ENCODE measurements around the gene SIPA1L2. TPM values are rescaled to one million over a fixed set of nuclear protein-coding genes. Genes with fewer than 3 reads are reported as not detected.

The SIPA1L2 gene
- total and polyA plus RNA-seq, 2 experiments from 2014 or later = 4.1 to 17.0 TPM

GRCh38 chr1:232664844-232665777 lies 35.2 kb upstream of the SIPA1L2 start:
- H3K27me3 Mint-ChIP-seq (ENCODE audit: insufficient read depth, low read depth, poor library complexity) = peaks cover 6% of the 10 kb centered on the region
- Histone ChIP-seq H3K4me1 (ENCODE audit: insufficient read depth) (no peaks in the 10 kb centered on the region), H3F3A (replicated peaks; ENCODE audit: low read depth) (no peaks in the 10 kb centered on the region), H3K9me2 (ENCODE audit: insufficient read depth) (peaks cover 4% of the 10 kb centered on the region; the same call in 1 of the 2 replicates), H3K79me2 (replicated peaks; ENCODE audit: insufficient read depth) (no peaks in the 10 kb centered on the region), H3K4me3 (no peak overlapping the region), H2AFZ (no peak overlapping the region), H3K4me2 (no peak overlapping the region), H3K36me3 (ENCODE audit: insufficient read depth) (no peaks in the 10 kb centered on the region), H3K27ac (ENCODE audit: low read depth) (no peak overlapping the region), H4K20me1 (replicated peaks; ENCODE audit: insufficient read depth) (no peaks in the 10 kb centered on the region), H3K27me3 (ENCODE audit: insufficient read depth) (no peaks in the 10 kb centered on the region)
- H3K27ac Mint-ChIP-seq = no peak overlapping the region
- no peak for TF ChIP-seq STAT1 (IDR thresholded peaks at IDR 0.05; ENCODE audit: unreplicated experiment)
- TF ChIP-seq POLR2AphosphoS5 (IDR thresholded peaks at IDR 0.05; ENCODE audit: low read depth) = no peak
- no peak overlapping the region for H3K4me3 Mint-ChIP-seq
- ATAC-seq (no peak), DNase-seq (ENCODE audit: low spot score) (no peak)
- no peaks in the 10 kb centered on the region for H3K4me1 Mint-ChIP-seq
- no peaks in the 10 kb centered on the region for H3K9me3 Mint-ChIP-seq
- no peaks in the 10 kb centered on the region for H3K36me3 Mint-ChIP-seq (ENCODE audit: low read depth)

GRCh38 chr1:232662910-232663309 lies 33.0 kb upstream of the SIPA1L2 start:
- Histone ChIP-seq H3K36me3 (ENCODE audit: insufficient read depth) (no peaks in the 10 kb centered on the region), H3F3A (replicated peaks; ENCODE audit: low read depth) (no peaks in the 10 kb centered on the region), H2AFZ (no peak overlapping the region; the same call in 1 of the 2 replicates), H3K79me2 (replicated peaks; ENCODE audit: insufficient read depth) (no peaks in the 10 kb centered on the region), H3K27ac (ENCODE audit: low read depth) (no peak overlapping the region), H3K4me3 (no peak overlapping the region), H3K4me2 (no peak overlapping the region), H3K27me3 (ENCODE audit: insufficient read depth) (no peaks in the 10 kb centered on the region), H4K20me1 (replicated peaks; ENCODE audit: insufficient read depth) (no peaks in the 10 kb centered on the region), H3K9me2 (ENCODE audit: insufficient read depth) (peaks cover 4% of the 10 kb centered on the region; the same call in 1 of the 2 replicates), H3K4me1 (ENCODE audit: insufficient read depth) (no peaks in the 10 kb centered on the region)
- Mint-ChIP-seq H3K27me3 (ENCODE audit: insufficient read depth, low read depth, poor library complexity) (peaks cover 6% of the 10 kb centered on the region), H3K36me3 (ENCODE audit: low read depth) (no peaks in the 10 kb centered on the region), H3K9me3 (no peaks in the 10 kb centered on the region), H3K27ac (no peak overlapping the region), H3K4me3 (no peak overlapping the region), H3K4me1 (no peaks in the 10 kb centered on the region)
- DNase-seq (ENCODE audit: low spot score) (no peak), ATAC-seq (no peak)
- TF ChIP-seq EZH2phosphoT487 (IDR thresholded peaks at IDR 0.05; ENCODE audit: unreplicated experiment) (no peak), JUNB (IDR thresholded peaks at IDR 0.05; ENCODE audit: unreplicated experiment) (no peak), ZNF114 (CRISPR knock-in tag; IDR thresholded peaks at IDR 0.05) (no peak), CREB1 (CRISPR knock-in tag; IDR thresholded peaks at IDR 0.05; ENCODE audit: low read depth) (no peak), ETS1 (IDR thresholded peaks at IDR 0.05) (no peak), ZNF331 (CRISPR knock-in tag; IDR thresholded peaks at IDR 0.05; ENCODE audit: low read depth) (no peak), EZH2 (IDR thresholded peaks at IDR 0.05; ENCODE audit: low read depth, unreplicated experiment) (no peak), ZNF462 (CRISPR knock-in tag; IDR thresholded peaks at IDR 0.05) (no peak), STAT1 (IDR thresholded peaks at IDR 0.05; ENCODE audit: unreplicated experiment) (no peak), CTCF (conservative IDR thresholded peaks at IDR 0.05; ENCODE audit: low read depth in 2 of 2) (no peak)

Measured in GM23338 (cell line).